GM23338 (cell line): ENCODE measurements around the gene HNRNPA2B1. TPM values are rescaled to one million over a fixed set of nuclear protein-coding genes. Genes with fewer than 3 reads are reported as not detected.

Source experiments
- ATAC-seq: fragments of 200-7000 bp; cut with Tn5 transposase; 3 replicates; pipeline ENCODE4 v1.9.1; 2020
- DNase-seq: peaks from one replicate; pipeline ENCODE4 v3.0.0-alpha.2; 2015; ENCODE audit warnings: low spot score
- H2AFZ ChIP-seq: fragments of 200-600 bp; sonication (generic); 2 replicates; pipeline ENCODE4 v1.8.0; 2016; ENCODE audit warnings: antibody characterized with exemption, mild to moderate bottlenecking, moderate library complexity
- H3F3A ChIP-seq: fragments of 200-600 bp; sonication (generic); replicated peaks from 2 replicates; pipeline ENCODE4 v1.8.0; 2017; ENCODE audit warnings: antibody characterized with exemption, mixed run types, low read depth
- H3K27ac ChIP-seq: fragments of 200-600 bp; sonication (generic); 2 replicates; pipeline ENCODE4 v1.6.1; 2016; ENCODE audit warnings: low read depth
- H3K27me3 ChIP-seq: fragments of 200-600 bp; sonication (generic); 2 replicates; pipeline ENCODE4 v1.8.0; 2016; ENCODE audit warnings: mild to moderate bottlenecking, mixed run types, moderate library complexity; ENCODE audit not compliant: insufficient read depth
- H3K36me3 ChIP-seq: fragments of 200-600 bp; sonication (generic); 2 replicates; pipeline ENCODE4 v1.8.0; 2016; ENCODE audit warnings: mild to moderate bottlenecking; ENCODE audit not compliant: insufficient read depth
- H3K4me1 ChIP-seq: fragments of 200-600 bp; sonication (generic); 2 replicates; pipeline ENCODE4 v1.8.0; 2016; ENCODE audit warnings: mild to moderate bottlenecking, moderate library complexity; ENCODE audit not compliant: insufficient read depth
- H3K4me2 ChIP-seq: fragments of 200-600 bp; sonication (generic); 2 replicates; pipeline ENCODE4 v1.7.1; 2017; ENCODE audit warnings: mixed run types
- H3K4me3 ChIP-seq: fragments of 200-600 bp; sonication (generic); 2 replicates; pipeline ENCODE4 v1.6.1; 2016; ENCODE audit warnings: mixed run types
- H3K79me2 ChIP-seq: fragments of 200-600 bp; sonication (generic); replicated peaks from 2 replicates; pipeline ENCODE4 v1.8.0; 2017; ENCODE audit warnings: mild to moderate bottlenecking; ENCODE audit not compliant: insufficient read depth
- H3K9me2 ChIP-seq: fragments of 200-600 bp; sonication (generic); 2 replicates; pipeline ENCODE4 v1.8.0; 2017; ENCODE audit not compliant: insufficient read depth
- H4K20me1 ChIP-seq: fragments of 200-600 bp; sonication (generic); replicated peaks from 2 replicates; pipeline ENCODE4 v1.8.0; 2017; ENCODE audit warnings: mild to moderate bottlenecking; ENCODE audit not compliant: insufficient read depth
- H3K27ac Mint-ChIP-seq: 2 replicates; pipeline ENCODE4 v1.8.0; 2020; ENCODE audit warnings: inconsistent platforms, mild to moderate bottlenecking, moderate library complexity, mixed read lengths
- H3K27me3 Mint-ChIP-seq: 3 replicates; pipeline ENCODE4 v1.8.0; 2022; ENCODE audit warnings: low read depth, mild to moderate bottlenecking, moderate library complexity, mixed read lengths, inconsistent platforms; ENCODE audit not compliant: insufficient read depth, poor library complexity
- H3K36me3 Mint-ChIP-seq: 3 replicates; pipeline ENCODE4 v1.8.0; 2021; ENCODE audit warnings: low read depth, mild to moderate bottlenecking, inconsistent platforms, moderate library complexity, mixed read lengths
- H3K4me1 Mint-ChIP-seq: 3 replicates; pipeline ENCODE4 v1.8.0; 2020; ENCODE audit warnings: mild to moderate bottlenecking, inconsistent platforms, mixed read lengths
- H3K4me3 Mint-ChIP-seq: 3 replicates; pipeline ENCODE4 v1.8.0; 2021; ENCODE audit warnings: moderate library complexity, mild to moderate bottlenecking, inconsistent platforms, mixed read lengths
- H3K9me3 Mint-ChIP-seq: 3 replicates; pipeline ENCODE4 v1.8.0; 2020; ENCODE audit warnings: moderate library complexity, mild to moderate bottlenecking, inconsistent platforms, mixed read lengths
- CREB1 ChIP-seq: fragments of 250-450 bp; sonication (Bioruptor Pico); IDR thresholded peaks from 2 replicates; pipeline ENCODE4 v1.5.0; 2020; ENCODE audit warnings: low read depth, mild to moderate bottlenecking, moderate library complexity
- EZH2 ChIP-seq: fragments of 200-600 bp; sonication (generic); IDR thresholded peaks from one replicate; pipeline ENCODE4 v1.8.0; 2017; ENCODE audit warnings: antibody characterized with exemption, mild to moderate bottlenecking, low read depth; ENCODE audit not compliant: unreplicated experiment
- EZH2phosphoT487 ChIP-seq: fragments of 200-600 bp; sonication (generic); IDR thresholded peaks from one replicate; pipeline ENCODE4 v1.8.1; 2018; ENCODE audit warnings: antibody characterized with exemption; ENCODE audit not compliant: unreplicated experiment
- JUNB ChIP-seq: IDR thresholded peaks from one replicate; pipeline ENCODE4 v1.6.1; 2016; ENCODE audit warnings: antibody characterized with exemption; ENCODE audit not compliant: unreplicated experiment
- NANOG ChIP-seq: IDR thresholded peaks from 2 replicates; pipeline ENCODE4 v1.6.1; 2016; ENCODE audit warnings: antibody characterized with exemption, borderline replicate concordance
- POLR2AphosphoS5 ChIP-seq: IDR thresholded peaks from 2 replicates; pipeline ENCODE4 v1.6.1; 2016; ENCODE audit warnings: antibody characterized with exemption, low read depth
- REST ChIP-seq: IDR thresholded peaks from one replicate; pipeline ENCODE4 v1.6.1; 2018; ENCODE audit warnings: antibody characterized with exemption; ENCODE audit not compliant: unreplicated experiment
- STAT1 ChIP-seq: IDR thresholded peaks from one replicate; pipeline ENCODE4 v1.6.1; 2016; ENCODE audit warnings: antibody characterized with exemption; ENCODE audit not compliant: unreplicated experiment
- ZNF331 ChIP-seq: fragments of 250-450 bp; sonication (Bioruptor Pico); IDR thresholded peaks from 2 replicates; pipeline ENCODE4 v1.5.0; 2020; ENCODE audit warnings: low read depth, mild to moderate bottlenecking, moderate library complexity
- polyA plus RNA-seq: library from polyadenylated mRNA; unstranded; fragments of >200 nt; fragmentation: Nextera tagmentation; extraction: Ambion mirVana; gene quantifications from 2 replicates; pipeline ENCODE4 v1.2.1, GENCODE V29; 2016
- total RNA-seq: library from RNA; depleted of rRNA; stranded (reverse); fragments of >200 nt; shearing (Covaris generic); gene quantifications from 2 replicates; pipeline ENCODE4 v1.2.3, GENCODE V29; 2014
- TF ChIP-seq, protein P1 (sequence below): fragments of 250-450 bp; sonication (Bioruptor Pico); IDR thresholded peaks from 2 replicates; pipeline ENCODE4 v1.5.0; 2020; ENCODE audit warnings: mild to moderate bottlenecking, moderate library complexity

HNRNPA2B1 gene
- total and polyA plus RNA-seq, 2 experiments from 2014 or later = 602 to 1,577 TPM

DNA sequence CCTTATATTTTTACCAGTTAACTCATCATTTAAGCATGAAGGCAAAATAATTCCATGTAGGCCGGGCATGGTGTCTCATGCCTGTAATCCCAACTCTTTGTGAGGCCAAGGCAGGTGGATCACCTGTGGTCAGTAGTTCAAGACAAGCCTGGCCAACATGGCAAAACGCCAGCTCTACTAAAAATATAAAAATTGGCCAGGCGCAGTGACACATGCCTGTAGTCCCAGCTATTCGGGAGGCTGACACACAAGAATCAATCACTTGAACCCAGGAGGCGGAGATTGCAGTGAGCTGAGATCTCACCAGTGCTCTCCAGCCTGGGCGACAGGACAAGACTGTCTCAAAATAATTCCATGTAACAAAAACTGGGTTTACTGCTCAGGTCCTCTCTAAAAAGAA is 18.3 kb downstream of the HNRNPA2B1 start:
- H3K4me3 Mint-ChIP-seq = no peak overlapping the region
- ATAC-seq (no peak), DNase-seq (no peak)
- TF ChIP-seq CREB1 (CRISPR knock-in tag) (no peak), EZH2phosphoT487 (no peak)
- peaks cover 9% of the 10 kb centered on the region for H4K20me1 ChIP-seq
- H3F3A ChIP-seq = peaks cover 40% of the 10 kb centered on the region
- no peaks in the 10 kb centered on the region for H3K27me3 ChIP-seq
- H3K79me2 ChIP-seq = peaks cover 14% of the 10 kb centered on the region; the same call in 1 of the 2 replicates
- H3K4me1 ChIP-seq = peaks cover 4% of the 10 kb centered on the region; the same call in 1 of the 2 replicates
- H3K9me3 Mint-ChIP-seq = peaks cover 9% of the 10 kb centered on the region; the same call in 2 of the 3 replicates
- peaks cover 84% of the 10 kb centered on the region for H3K36me3 Mint-ChIP-seq
- H3K36me3 ChIP-seq = peaks cover 6% of the 10 kb centered on the region; the same call in 1 of the 2 replicates
- no peak overlapping the region for H3K4me2 ChIP-seq
- H3K4me1 Mint-ChIP-seq = peaks cover 48% of the 10 kb centered on the region
- no peak overlapping the region for H2AFZ ChIP-seq
- H3K4me3 ChIP-seq = no peak overlapping the region
- H3K27me3 Mint-ChIP-seq = peaks cover 44% of the 10 kb centered on the region
- H3K27ac Mint-ChIP-seq = 0 out of 2 replicates have a peak overlapping the region, but pooled peaks have one; percentile 30
- H3K27ac ChIP-seq = peak overlapping the region; percentile 68
- H3K9me2 ChIP-seq = no peaks in the 10 kb centered on the region

DNA sequence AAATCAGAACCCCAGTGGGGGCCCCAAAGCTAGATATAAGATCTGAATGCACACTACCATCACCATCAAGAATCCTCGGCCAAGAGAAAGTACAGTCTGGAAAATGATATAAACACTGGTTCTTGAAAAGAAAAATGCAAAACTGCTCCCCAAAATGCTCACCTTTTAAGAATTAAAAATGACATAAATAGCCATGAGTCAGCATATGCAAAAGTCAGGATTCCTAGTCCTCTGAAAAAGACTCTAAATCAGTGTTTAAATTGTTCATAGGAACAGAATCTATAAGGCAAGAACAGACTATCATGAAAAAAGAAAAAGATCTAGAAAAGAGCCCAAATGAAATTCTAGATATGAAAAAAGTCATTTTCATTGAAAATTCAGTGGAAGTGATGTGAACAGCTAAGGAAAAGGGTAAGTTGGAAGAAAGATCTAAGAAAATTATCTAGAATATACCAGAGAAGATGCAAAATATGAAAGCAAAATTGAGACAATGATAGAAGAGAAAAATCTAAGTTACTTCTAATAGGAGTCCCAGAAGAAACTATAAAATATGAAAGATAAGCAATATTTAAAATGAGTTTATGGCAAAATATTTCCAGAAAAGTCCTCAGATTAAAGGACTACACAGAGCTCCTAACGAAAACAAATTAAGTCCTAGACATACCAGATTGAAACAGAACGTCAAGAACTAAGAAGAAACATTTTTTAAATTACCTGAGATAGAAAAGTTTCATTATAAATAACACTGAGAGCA is 18.9 kb downstream of the HNRNPA2B1 start:
- Mint-ChIP-seq H3K4me1 (peaks cover 48% of the 10 kb centered on the region), H3K27ac (peak overlapping the region; percentile 87)
- TF ChIP-seq EZH2 (no peak), NANOG (no peak), REST (no peak), EZH2phosphoT487 (no peak), STAT1 (no peak), POLR2AphosphoS5 (no peak), ZNF331 (CRISPR knock-in tag) (no peak), JUNB (no peak), CREB1 (CRISPR knock-in tag) (no peak)
- TF ChIP-seq, protein P1, sequence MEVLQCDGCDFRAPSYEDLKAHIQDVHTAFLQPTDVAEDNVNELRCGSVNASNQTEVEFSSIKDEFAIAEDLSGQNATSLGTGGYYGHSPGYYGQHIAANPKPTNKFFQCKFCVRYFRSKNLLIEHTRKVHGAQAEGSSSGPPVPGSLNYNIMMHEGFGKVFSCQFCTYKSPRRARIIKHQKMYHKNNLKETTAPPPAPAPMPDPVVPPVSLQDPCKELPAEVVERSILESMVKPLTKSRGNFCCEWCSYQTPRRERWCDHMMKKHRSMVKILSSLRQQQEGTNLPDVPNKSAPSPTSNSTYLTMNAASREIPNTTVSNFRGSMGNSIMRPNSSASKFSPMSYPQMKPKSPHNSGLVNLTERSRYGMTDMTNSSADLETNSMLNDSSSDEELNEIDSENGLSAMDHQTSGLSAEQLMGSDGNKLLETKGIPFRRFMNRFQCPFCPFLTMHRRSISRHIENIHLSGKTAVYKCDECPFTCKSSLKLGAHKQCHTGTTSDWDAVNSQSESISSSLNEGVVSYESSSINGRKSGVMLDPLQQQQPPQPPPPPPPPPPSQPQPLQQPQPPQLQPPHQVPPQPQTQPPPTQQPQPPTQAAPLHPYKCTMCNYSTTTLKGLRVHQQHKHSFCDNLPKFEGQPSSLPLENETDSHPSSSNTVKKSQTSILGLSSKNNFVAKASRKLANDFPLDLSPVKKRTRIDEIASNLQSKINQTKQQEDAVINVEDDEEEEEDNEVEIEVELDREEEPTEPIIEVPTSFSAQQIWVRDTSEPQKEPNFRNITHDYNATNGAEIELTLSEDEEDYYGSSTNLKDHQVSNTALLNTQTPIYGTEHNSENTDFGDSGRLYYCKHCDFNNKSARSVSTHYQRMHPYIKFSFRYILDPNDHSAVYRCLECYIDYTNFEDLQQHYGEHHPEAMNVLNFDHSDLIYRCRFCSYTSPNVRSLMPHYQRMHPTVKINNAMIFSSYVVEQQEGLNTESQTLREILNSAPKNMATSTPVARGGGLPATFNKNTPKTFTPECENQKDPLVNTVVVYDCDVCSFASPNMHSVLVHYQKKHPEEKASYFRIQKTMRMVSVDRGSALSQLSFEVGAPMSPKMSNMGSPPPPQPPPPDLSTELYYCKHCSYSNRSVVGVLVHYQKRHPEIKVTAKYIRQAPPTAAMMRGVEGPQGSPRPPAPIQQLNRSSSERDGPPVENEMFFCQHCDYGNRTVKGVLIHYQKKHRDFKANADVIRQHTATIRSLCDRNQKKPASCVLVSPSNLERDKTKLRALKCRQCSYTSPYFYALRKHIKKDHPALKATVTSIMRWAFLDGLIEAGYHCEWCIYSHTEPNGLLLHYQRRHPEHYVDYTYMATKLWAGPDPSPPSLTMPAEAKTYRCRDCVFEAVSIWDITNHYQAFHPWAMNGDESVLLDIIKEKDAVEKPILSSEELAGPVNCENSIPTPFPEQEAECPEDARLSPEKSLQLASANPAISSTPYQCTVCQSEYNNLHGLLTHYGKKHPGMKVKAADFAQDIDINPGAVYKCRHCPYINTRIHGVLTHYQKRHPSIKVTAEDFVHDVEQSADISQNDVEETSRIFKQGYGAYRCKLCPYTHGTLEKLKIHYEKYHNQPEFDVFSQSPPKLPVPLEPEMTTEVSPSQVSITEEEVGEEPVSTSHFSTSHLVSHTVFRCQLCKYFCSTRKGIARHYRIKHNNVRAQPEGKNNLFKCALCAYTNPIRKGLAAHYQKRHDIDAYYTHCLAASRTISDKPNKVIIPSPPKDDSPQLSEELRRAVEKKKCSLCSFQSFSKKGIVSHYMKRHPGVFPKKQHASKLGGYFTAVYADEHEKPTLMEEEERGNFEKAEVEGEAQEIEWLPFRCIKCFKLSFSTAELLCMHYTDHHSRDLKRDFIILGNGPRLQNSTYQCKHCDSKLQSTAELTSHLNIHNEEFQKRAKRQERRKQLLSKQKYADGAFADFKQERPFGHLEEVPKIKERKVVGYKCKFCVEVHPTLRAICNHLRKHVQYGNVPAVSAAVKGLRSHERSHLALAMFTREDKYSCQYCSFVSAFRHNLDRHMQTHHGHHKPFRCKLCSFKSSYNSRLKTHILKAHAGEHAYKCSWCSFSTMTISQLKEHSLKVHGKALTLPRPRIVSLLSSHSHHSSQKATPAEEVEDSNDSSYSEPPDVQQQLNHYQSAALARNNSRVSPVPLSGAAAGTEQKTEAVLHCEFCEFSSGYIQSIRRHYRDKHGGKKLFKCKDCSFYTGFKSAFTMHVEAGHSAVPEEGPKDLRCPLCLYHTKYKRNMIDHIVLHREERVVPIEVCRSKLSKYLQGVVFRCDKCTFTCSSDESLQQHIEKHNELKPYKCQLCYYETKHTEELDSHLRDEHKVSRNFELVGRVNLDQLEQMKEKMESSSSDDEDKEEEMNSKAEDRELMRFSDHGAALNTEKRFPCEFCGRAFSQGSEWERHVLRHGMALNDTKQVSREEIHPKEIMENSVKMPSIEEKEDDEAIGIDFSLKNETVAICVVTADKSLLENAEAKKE (CRISPR knock-in tag) = no peak

More for the DNA sequence above, 18.9 kb downstream of the HNRNPA2B1 start:
- peaks cover 6% of the 10 kb centered on the region; the same call in 1 of the 2 replicates for H3K36me3 ChIP-seq
- peaks cover 9% of the 10 kb centered on the region for H4K20me1 ChIP-seq
- H3K4me2 ChIP-seq = no peak overlapping the region
- no peak overlapping the region for H3K4me3 ChIP-seq
- ATAC-seq = no peak
- H3F3A ChIP-seq = peaks cover 40% of the 10 kb centered on the region
- no peak for DNase-seq
- H3K27me3 ChIP-seq = no peaks in the 10 kb centered on the region
- peak overlapping the region; percentile 68 for H3K27ac ChIP-seq
- peaks cover 38% of the 10 kb centered on the region for H3K27me3 Mint-ChIP-seq
- no peak overlapping the region for H2AFZ ChIP-seq
- peaks cover 4% of the 10 kb centered on the region; the same call in 1 of the 2 replicates for H3K4me1 ChIP-seq
- H3K4me3 Mint-ChIP-seq = no peak overlapping the region; the same call in 2 of the 3 replicates
- peaks cover 12% of the 10 kb centered on the region; the same call in 2 of the 3 replicates for H3K9me3 Mint-ChIP-seq
- peaks cover 14% of the 10 kb centered on the region; the same call in 1 of the 2 replicates for H3K79me2 ChIP-seq
- peaks cover 84% of the 10 kb centered on the region for H3K36me3 Mint-ChIP-seq
- H3K9me2 ChIP-seq = no peaks in the 10 kb centered on the region
